Lung (tissue), 12 donors: ENCODE measurements around the gene STEAP3. TPM values are rescaled to one million over a fixed set of nuclear protein-coding genes. Genes with fewer than 3 reads are reported as not detected.
A peak's percentile ranks its signal among the peaks of the same experiment; 100 is the strongest.

Source experiments
- ATAC-seq: fragments of 200-7000 bp; cut with Tn5 transposase; one replicate; pipeline ENCODE4 v1.9.1; 2020; ENCODE audit warnings: moderate number of reproducible peaks; ENCODE audit not compliant: insufficient read depth, low FRiP score
- DNase-seq, 3 donors: peaks; one replicate each; pipeline ENCODE4 v3.0.0-alpha.2; 2013 to 2017
- H3K27ac ChIP-seq, 2 donors: one replicate each; pipeline ENCODE4 v1.5.1; 2013; ENCODE audit warnings: mild to moderate bottlenecking in 2 of 2, moderate library complexity in 2 of 2, control low read depth in 1 of 2, inconsistent platforms in 1 of 2, low read depth in 1 of 2, low read length in 1 of 2
- H3K27me3 ChIP-seq, 3 donors: one replicate each; pipeline ENCODE4 v1.5.1; 2013; ENCODE audit warnings: low read length in 2 of 3; ENCODE audit not compliant: control insufficient read depth in 3 of 3, insufficient read depth in 3 of 3
- H3K36me3 ChIP-seq, 4 donors: one replicate each; pipeline ENCODE4 v1.5.1; 2013; ENCODE audit warnings: low read length in 4 of 4, mild to moderate bottlenecking in 1 of 4, moderate library complexity in 1 of 4; ENCODE audit not compliant: control insufficient read depth in 4 of 4, insufficient read depth in 4 of 4
- H3K4me1 ChIP-seq, 5 donors: one replicate each; pipeline ENCODE4 v1.5.1; 2013; ENCODE audit warnings: low read length in 5 of 5, mild to moderate bottlenecking in 2 of 5, moderate library complexity in 1 of 5; ENCODE audit not compliant: control insufficient read depth in 5 of 5, insufficient read depth in 5 of 5
- H3K4me3 ChIP-seq: one replicate; pipeline ENCODE4 v1.5.1; 2013; ENCODE audit warnings: mild to moderate bottlenecking, control low read depth, moderate library complexity
- H3K9ac ChIP-seq, 2 donors: one replicate each; pipeline ENCODE4 v1.5.1; 2013; ENCODE audit warnings: low read length in 2 of 2, control low read depth in 1 of 2; ENCODE audit not compliant: insufficient read depth in 1 of 2
- H3K9me3 ChIP-seq, 4 donors: one replicate each; pipeline ENCODE4 v1.5.1; 2013; ENCODE audit warnings: low read length in 3 of 4, mild to moderate bottlenecking in 1 of 4, moderate library complexity in 1 of 4; ENCODE audit not compliant: control insufficient read depth in 4 of 4, insufficient read depth in 3 of 4
- CTCF ChIP-seq: IDR thresholded peaks from 2 replicates; pipeline ENCODE4 v1.5.1; 2012; ENCODE audit warnings: mild to moderate bottlenecking; ENCODE audit errors: control extremely low read depth, extremely low read depth
- WGBS, 2 donors: extraction: QIAGEN DNeasy Blood & Tissue Kit; methylation state at CpG; one replicate each; pipeline ENCODE4 v1.1.7; 2013; 5-methylcytosine and 5-hydroxymethylcytosine counted together
- polyA plus RNA-seq, 2 donors: library from polyadenylated mRNA; stranded (reverse); fragments of 200-250 nt; gene quantifications; one replicate each; pipeline ENCODE4 v1.2.1, GENCODE V29; 2013
- total RNA-seq, 2 donors: library from RNA; depleted of rRNA in 1 of 2; stranded (reverse); fragments of >200 nt in 1 of 2; gene quantifications; one replicate each; pipeline ENCODE4 v1.2.1, GENCODE V29; 2014 to 2021
- donor health status: control.
- donor health status: control.
- donor health status: Bipolar disorder and iron deficiency.
- donor health status: healthy.
- donor health status: DM: yes; HTN: yes; CAD: no.

STEAP3 gene
- total and polyA plus RNA-seq, 4 donors = 4.3 to 47.8 (median 20.1) TPM

- TF ChIP-seq CTCF = no peak
- Histone ChIP-seq H3K4me3 (no peak overlapping the region), H3K4me1 (peaks cover 0 to 5% (median under 1%) of the 10 kb centered on the region in 5 donors), H3K9ac (no peak overlapping the region), H3K9me3 (peaks cover 0 to 7% (median 0%) of the 10 kb centered on the region in 4 donors), H3K27me3 (no peaks in the 10 kb centered on the region), H3K27ac (no peak overlapping the region), H3K36me3 (peaks cover 0 to 13% (median 2%) of the 10 kb centered on the region in 4 donors)
- DNase-seq (no peak), ATAC-seq (no peak)
- 98% methylated on average over 3 of the region's 3 CpGs for WGBS, 2 donors
Measured at GRCh38 chr2:119245841-119246230, 22.2 kb downstream of the STEAP3 start.

- H3K27ac ChIP-seq = no peak overlapping the region
- H3K4me1 ChIP-seq = peaks cover 0 to 5% (median 0%) of the 10 kb centered on the region in 5 donors
- H3K36me3 ChIP-seq = peaks cover 0 to 16% (median 2%) of the 10 kb centered on the region in 4 donors
- TF ChIP-seq CTCF = no peak
- 92 to 95% methylated on average over 24 of the region's 24 CpGs for WGBS, 2 donors
- no peak overlapping the region for H3K9ac ChIP-seq
- peaks cover 0 to 7% (median 0%) of the 10 kb centered on the region in 4 donors for H3K9me3 ChIP-seq
- ATAC-seq (no peak), DNase-seq (peak in 1 of 3 donors; percentile 2)
- H3K4me3 ChIP-seq = no peak overlapping the region
- no peaks in the 10 kb centered on the region for H3K27me3 ChIP-seq
Measured at GRCh38 chr2:119246884-119247843, 23.5 kb downstream of the STEAP3 start.

- Histone ChIP-seq H3K4me3 (no peak overlapping the region), H3K36me3 (peaks cover 0 to 16% (median 2%) of the 10 kb centered on the region in 4 donors), H3K4me1 (peaks cover 0 to 1% (median 0%) of the 10 kb centered on the region in 5 donors), H3K9ac (no peak overlapping the region), H3K27ac (no peak overlapping the region), H3K9me3 (peaks cover 0 to 7% (median 0%) of the 10 kb centered on the region in 4 donors), H3K27me3 (no peaks in the 10 kb centered on the region)
- WGBS, 2 donors = 96% methylated on average over 29 of the region's 29 CpGs
- TF ChIP-seq CTCF = no peak
- DNase-seq (peak in 1 of 3 donors; percentile 7), ATAC-seq (no peak)
Measured at GRCh38 chr2:119247844-119248271, 24.2 kb downstream of the STEAP3 start.
